ENCODE results near the gene SNRPB2. TPM values are rescaled to one million over a fixed set of nuclear protein-coding genes. Genes with fewer than 3 reads are reported as not detected.

SNRPB2 gene
- total and polyA plus RNA-seq, 2 donors (not counting 3 experiments of a cell fraction or from before 2014, with no cell fraction given): 43.7 to 76.0 TPM

DNA sequence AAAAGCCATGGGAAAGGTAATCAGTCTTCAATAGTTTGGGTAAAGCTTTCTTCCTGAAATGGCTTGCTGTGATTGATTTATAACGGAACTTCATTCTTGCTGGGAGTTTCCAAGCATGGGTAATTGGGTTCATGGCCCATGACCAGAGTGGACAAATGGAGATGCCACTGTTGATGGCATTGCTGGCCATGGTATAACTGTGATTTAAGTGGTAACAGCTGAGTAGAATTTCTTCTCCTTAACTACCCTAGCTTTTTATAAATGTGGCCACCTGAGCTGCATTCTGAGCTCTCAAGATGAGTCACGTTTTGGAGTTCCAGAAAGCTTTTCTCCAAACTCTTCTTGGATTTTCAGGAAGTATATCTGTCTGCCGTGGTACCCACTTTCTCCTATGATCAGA is 39.9 kb upstream of the SNRPB2 start:
- H3K4me3 ChIP-seq (replicated peaks in 1 of 3; ENCODE audit: insufficient read depth in 1 of 3, low read depth in 1 of 3, low read length in 3 of 3): no peak overlapping the region
- ChIA-PET POLR2A (no interaction called here), CTCF (no interaction called here)
- no peaks in the 10 kb centered on the region for H3K27me3 ChIP-seq (ENCODE audit: control insufficient read depth in 2 of 2, insufficient read depth in 2 of 2, low read length in 2 of 2)
- H3K4me1 ChIP-seq (ENCODE audit: control insufficient read depth, extremely low read depth, insufficient read depth, low read length): no peaks in the 10 kb centered on the region
- FAIRE-seq (no peak), DNase-seq (ENCODE audit: low read depth, low spot score) (no peak)
- H3K9me1 ChIP-seq (replicated peaks; ENCODE audit: control insufficient read depth, extremely low read depth, insufficient read depth, low read length): no peaks in the 10 kb centered on the region
- H3K9me3 ChIP-seq (replicated peaks; ENCODE audit: control insufficient read depth, insufficient read depth, low read length): no peaks in the 10 kb centered on the region
- H4K20me1 ChIP-seq (replicated peaks; ENCODE audit: control insufficient read depth, extremely low read depth, insufficient read depth, low read length): no peaks in the 10 kb centered on the region
- intact Hi-C loops (cut with micrococcal nuclease) (no loop called here), dilution Hi-C loops (cut with MboI; ENCODE audit: extremely low pct_ligation_motif_present, low sequenced_read_pairs) (no loop called here)
- TF ChIP-seq JUN (IDR thresholded peaks at IDR 0.05; ENCODE audit: borderline replicate concordance, insufficient read depth, insufficient read length, low read depth) (no peak), GATA2 (IDR thresholded peaks at IDR 0.05; ENCODE audit: insufficient read depth, insufficient read length, low read depth, low read length) (no peak), POLR2A (IDR thresholded peaks at IDR 0.05; ENCODE audit: low read depth, low read length) (no peak), POLR2AphosphoS5 (IDR thresholded peaks at IDR 0.05; ENCODE audit: insufficient read depth, low read depth, low read length) (no peak), MYC (IDR thresholded peaks at IDR 0.05; ENCODE audit: low read depth, low read length) (no peak)
- TF ChIP-seq, protein P1, sequence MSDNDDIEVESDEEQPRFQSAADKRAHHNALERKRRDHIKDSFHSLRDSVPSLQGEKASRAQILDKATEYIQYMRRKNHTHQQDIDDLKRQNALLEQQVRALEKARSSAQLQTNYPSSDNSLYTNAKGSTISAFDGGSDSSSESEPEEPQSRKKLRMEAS (IDR thresholded peaks at IDR 0.05; ENCODE audit: insufficient read depth, insufficient read length): no peak
- TF ChIP-seq, protein P2, sequence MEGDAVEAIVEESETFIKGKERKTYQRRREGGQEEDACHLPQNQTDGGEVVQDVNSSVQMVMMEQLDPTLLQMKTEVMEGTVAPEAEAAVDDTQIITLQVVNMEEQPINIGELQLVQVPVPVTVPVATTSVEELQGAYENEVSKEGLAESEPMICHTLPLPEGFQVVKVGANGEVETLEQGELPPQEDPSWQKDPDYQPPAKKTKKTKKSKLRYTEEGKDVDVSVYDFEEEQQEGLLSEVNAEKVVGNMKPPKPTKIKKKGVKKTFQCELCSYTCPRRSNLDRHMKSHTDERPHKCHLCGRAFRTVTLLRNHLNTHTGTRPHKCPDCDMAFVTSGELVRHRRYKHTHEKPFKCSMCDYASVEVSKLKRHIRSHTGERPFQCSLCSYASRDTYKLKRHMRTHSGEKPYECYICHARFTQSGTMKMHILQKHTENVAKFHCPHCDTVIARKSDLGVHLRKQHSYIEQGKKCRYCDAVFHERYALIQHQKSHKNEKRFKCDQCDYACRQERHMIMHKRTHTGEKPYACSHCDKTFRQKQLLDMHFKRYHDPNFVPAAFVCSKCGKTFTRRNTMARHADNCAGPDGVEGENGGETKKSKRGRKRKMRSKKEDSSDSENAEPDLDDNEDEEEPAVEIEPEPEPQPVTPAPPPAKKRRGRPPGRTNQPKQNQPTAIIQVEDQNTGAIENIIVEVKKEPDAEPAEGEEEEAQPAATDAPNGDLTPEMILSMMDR (IDR thresholded peaks at IDR 0.05; ENCODE audit: extremely low read depth in 1 of 2, insufficient read depth in 1 of 2, low read depth in 1 of 2, low read length in 2 of 2): no peak
- H3K4me2 ChIP-seq (ENCODE audit: insufficient read depth, low read length): no peak overlapping the region
- H3K9ac ChIP-seq (replicated peaks; ENCODE audit: extremely low read depth, insufficient read depth, low read length): no peak overlapping the region
- H3K27ac ChIP-seq (ENCODE audit: insufficient read depth, low read depth, low read length): no peak overlapping the region
- no peaks in the 10 kb centered on the region for H3K79me2 ChIP-seq (ENCODE audit: control insufficient read depth, insufficient read depth, low read length)
- H2AFZ ChIP-seq (ENCODE audit: low read depth, low read length): no peak overlapping the region
- no TSS peak for BruUV-seq (replicated peaks)
- H3K36me3 ChIP-seq (ENCODE audit: control insufficient read depth in 2 of 2, extremely low read depth in 1 of 2, insufficient read depth in 2 of 2, low read length in 2 of 2): no peaks in the 10 kb centered on the region
